ENCODE data around the gene SLC22A15.

- TF ChIP-seq CTCF (IDR thresholded peaks at IDR 0.05) (no peak), POLR2A (IDR thresholded peaks at IDR 0.05; ENCODE audit: low read depth) (no peak)
These were observed 90.7 kb downstream of the SLC22A15 start for GRCh38 chr1:116066868-116067565.

All from esophagus muscularis mucosa (tissue), 3 donors.